Measurements from ENCODE around the gene CSF2.

CSF2 gene

DNA sequence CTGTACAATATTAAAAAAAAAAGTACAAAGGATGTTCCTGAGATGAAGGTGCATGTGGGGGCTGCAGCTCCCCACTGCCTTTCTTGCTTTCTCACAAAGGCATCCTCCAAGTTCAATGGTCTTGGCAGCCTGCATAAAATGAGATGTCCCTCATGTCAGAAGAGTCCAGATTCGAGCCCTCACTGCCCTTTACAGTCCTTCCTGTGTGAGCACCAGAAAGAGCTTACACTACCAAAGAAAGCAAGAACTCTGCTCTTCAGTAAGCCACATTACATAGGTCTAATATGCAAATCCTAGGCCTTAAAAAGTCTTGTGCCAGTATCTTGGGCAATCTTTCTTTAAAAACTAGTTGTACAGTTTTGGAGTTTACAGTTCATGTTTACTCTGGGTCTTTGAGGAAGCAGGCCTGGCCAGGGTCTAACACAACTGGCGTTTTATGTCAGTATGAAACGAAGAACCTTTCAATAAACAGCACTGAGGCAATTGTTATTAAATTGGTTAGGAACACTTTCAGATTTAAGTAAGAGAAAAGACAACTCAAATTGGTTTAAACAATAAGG lies 36.0 kb downstream of the CSF2 start:
- no peaks in the 10 kb centered on the region for H3K79me1 ChIP-seq (replicated peaks; ENCODE audit: low read length, poor library complexity, severe bottlenecking)
- H3K27me3 ChIP-seq (ENCODE audit: control insufficient read depth in 1 of 2, insufficient read depth in 1 of 2, low read length in 2 of 2): no peaks in the 10 kb centered on the region
- H3K9me3 ChIP-seq (ENCODE audit: control insufficient read depth, low read length): peaks cover 13% of the 10 kb centered on the region
- no peak overlapping the region for H3K4me2 ChIP-seq (ENCODE audit: low read length, poor library complexity, severe bottlenecking)
- H3K36me3 ChIP-seq (ENCODE audit: control insufficient read depth in 1 of 2, insufficient read depth in 2 of 2, low read depth in 1 of 2, low read length in 2 of 2): no peaks in the 10 kb centered on the region
- H4K8ac ChIP-seq (ENCODE audit: low read length): no peak overlapping the region
- H2AK5ac ChIP-seq (ENCODE audit: low read length, severe bottlenecking): no peak overlapping the region
- no peak overlapping the region for H2BK5ac ChIP-seq (ENCODE audit: low read depth, low read length, poor library complexity, severe bottlenecking)
- no peak overlapping the region for H3K9ac ChIP-seq (ENCODE audit: low read length)
- no peak overlapping the region for H3K4ac ChIP-seq (ENCODE audit: low read depth in 1 of 2, low read length in 2 of 2)
- no peaks in the 10 kb centered on the region for H3K4me1 ChIP-seq (ENCODE audit: control insufficient read depth, insufficient read depth, low read depth, low read length)
- no peak overlapping the region for H3K4me3 ChIP-seq (ENCODE audit: insufficient read depth in 1 of 2, low read depth in 1 of 2, low read length in 2 of 2)
- DNase-seq: no peak
- no peak overlapping the region for H3K27ac ChIP-seq (ENCODE audit: low read length, poor library complexity, severe bottlenecking)
- H2AFZ ChIP-seq (ENCODE audit: low read depth, low read length): no peak overlapping the region
- H2BK120ac ChIP-seq (ENCODE audit: low read depth, low read length): no peak overlapping the region
- 47% methylated on average over 1 of the region's 3 CpGs for WGBS
- no peak overlapping the region for H2BK12ac ChIP-seq (ENCODE audit: low read length in 2 of 2)
- H3K23ac ChIP-seq (ENCODE audit: low read length in 2 of 2): no peak overlapping the region
- H4K91ac ChIP-seq (ENCODE audit: low read length): no peak overlapping the region
- H3K18ac ChIP-seq (ENCODE audit: low read depth in 1 of 2, low read length in 2 of 2): no peak overlapping the region
- H3K14ac ChIP-seq (ENCODE audit: low read length in 2 of 2): no peak overlapping the region
- no peak overlapping the region for H2BK15ac ChIP-seq (ENCODE audit: low read depth, poor library complexity, severe bottlenecking)

DNA sequence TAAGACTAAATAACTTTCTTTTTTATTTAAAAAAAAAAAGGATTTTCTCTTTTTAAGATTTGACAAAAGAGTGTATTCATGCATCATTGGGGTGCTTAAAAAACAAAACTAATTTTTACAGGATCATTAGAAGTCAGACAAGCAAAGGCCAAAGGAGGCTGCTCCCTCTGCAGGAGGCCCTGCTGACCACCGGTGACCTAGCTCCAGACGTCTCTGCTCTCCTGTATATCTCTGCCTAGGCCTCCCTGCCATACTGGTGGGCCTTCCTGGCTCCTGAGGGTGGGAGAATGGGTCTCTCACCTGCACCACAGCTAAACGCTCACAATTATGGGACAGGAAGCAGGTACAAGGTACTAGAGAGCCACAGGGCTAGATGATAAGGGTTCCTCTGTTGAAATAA lies 36.6 kb downstream of the CSF2 start:
- no peaks in the 10 kb centered on the region for H3K27me3 ChIP-seq (ENCODE audit: control insufficient read depth in 1 of 2, insufficient read depth in 1 of 2, low read length in 2 of 2)
- no peaks in the 10 kb centered on the region for H3K4me1 ChIP-seq (ENCODE audit: control insufficient read depth, insufficient read depth, low read depth, low read length)
- no peaks in the 10 kb centered on the region for H3K36me3 ChIP-seq (ENCODE audit: control insufficient read depth in 1 of 2, insufficient read depth in 2 of 2, low read depth in 1 of 2, low read length in 2 of 2)
- no peak overlapping the region for H2BK15ac ChIP-seq (ENCODE audit: low read depth, poor library complexity, severe bottlenecking)
- no peak overlapping the region for H3K9ac ChIP-seq (ENCODE audit: low read length)
- H2AFZ ChIP-seq (ENCODE audit: low read depth, low read length): no peak overlapping the region
- no peak for DNase-seq
- H4K91ac ChIP-seq (ENCODE audit: low read length): no peak overlapping the region
- H3K9me3 ChIP-seq (ENCODE audit: control insufficient read depth, low read length): peaks cover 13% of the 10 kb centered on the region
- no peak overlapping the region for H2AK5ac ChIP-seq (ENCODE audit: low read length, severe bottlenecking)
- H4K8ac ChIP-seq (ENCODE audit: low read length): no peak overlapping the region
- 62% methylated on average over 3 of the region's 3 CpGs for WGBS
- peak overlapping the region in 1 of 2 experiments; percentile 40 for H3K18ac ChIP-seq (ENCODE audit: low read depth in 1 of 2, low read length in 2 of 2)
- H3K79me1 ChIP-seq (replicated peaks; ENCODE audit: low read length, poor library complexity, severe bottlenecking): no peaks in the 10 kb centered on the region
- no peak overlapping the region for H3K23ac ChIP-seq (ENCODE audit: low read length in 2 of 2)
- H3K4me3 ChIP-seq (ENCODE audit: insufficient read depth in 1 of 2, low read depth in 1 of 2, low read length in 2 of 2): no peak overlapping the region
- no peak overlapping the region for H2BK5ac ChIP-seq (ENCODE audit: low read depth, low read length, poor library complexity, severe bottlenecking)
- no peak overlapping the region for H3K4me2 ChIP-seq (ENCODE audit: low read length, poor library complexity, severe bottlenecking)
- H2BK12ac ChIP-seq (ENCODE audit: low read length in 2 of 2): no peak overlapping the region
- H3K14ac ChIP-seq (ENCODE audit: low read length in 2 of 2): peak overlapping the region in 1 of 2 experiments; percentile 65
- H3K4ac ChIP-seq (ENCODE audit: low read depth in 1 of 2, low read length in 2 of 2): no peak overlapping the region
- H2BK120ac ChIP-seq (ENCODE audit: low read depth, low read length): no peak overlapping the region
- no peak overlapping the region for H3K27ac ChIP-seq (ENCODE audit: low read length, poor library complexity, severe bottlenecking)

DNA sequence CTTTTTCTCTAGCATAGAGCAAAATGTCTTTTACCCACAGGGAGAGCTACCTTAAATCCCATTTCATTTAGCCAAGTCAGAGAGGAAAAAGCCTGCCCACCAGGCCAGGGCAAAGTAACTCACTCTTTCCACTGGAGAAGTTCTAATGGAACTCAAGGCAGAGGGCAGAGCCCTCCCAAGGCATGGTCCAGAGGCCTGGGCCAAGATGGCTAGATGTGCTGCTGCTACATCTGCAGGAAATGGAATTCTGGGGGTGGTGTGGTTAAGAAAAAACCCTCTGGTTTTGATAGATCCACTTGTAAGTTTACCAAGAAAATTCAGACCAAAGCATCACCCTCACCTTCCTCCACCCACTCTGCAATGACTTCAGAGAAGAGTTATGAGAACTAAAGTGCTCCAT lies 37.3 kb downstream of the CSF2 start:
- no peak overlapping the region for H3K14ac ChIP-seq (ENCODE audit: low read length in 2 of 2)
- H3K4me2 ChIP-seq (ENCODE audit: low read length, poor library complexity, severe bottlenecking): no peak overlapping the region
- H2AFZ ChIP-seq (ENCODE audit: low read depth, low read length): no peak overlapping the region
- no peak overlapping the region for H3K9ac ChIP-seq (ENCODE audit: low read length)
- no peak overlapping the region for H3K4me3 ChIP-seq (ENCODE audit: insufficient read depth in 1 of 2, low read depth in 1 of 2, low read length in 2 of 2)
- no peaks in the 10 kb centered on the region for H3K27me3 ChIP-seq (ENCODE audit: control insufficient read depth in 1 of 2, insufficient read depth in 1 of 2, low read length in 2 of 2)
- no peaks in the 10 kb centered on the region for H3K4me1 ChIP-seq (ENCODE audit: control insufficient read depth, insufficient read depth, low read depth, low read length)
- no peak overlapping the region for H3K27ac ChIP-seq (ENCODE audit: low read length, poor library complexity, severe bottlenecking)
- H2BK5ac ChIP-seq (ENCODE audit: low read depth, low read length, poor library complexity, severe bottlenecking): no peak overlapping the region
- H3K36me3 ChIP-seq (ENCODE audit: control insufficient read depth in 1 of 2, insufficient read depth in 2 of 2, low read depth in 1 of 2, low read length in 2 of 2): no peaks in the 10 kb centered on the region
- H4K91ac ChIP-seq (ENCODE audit: low read length): no peak overlapping the region
- H4K8ac ChIP-seq (ENCODE audit: low read length): no peak overlapping the region
- H2BK12ac ChIP-seq (ENCODE audit: low read length in 2 of 2): no peak overlapping the region
- no peak overlapping the region for H2BK120ac ChIP-seq (ENCODE audit: low read depth, low read length)
- H3K23ac ChIP-seq (ENCODE audit: low read length in 2 of 2): no peak overlapping the region
- no peak overlapping the region for H3K18ac ChIP-seq (ENCODE audit: low read depth in 1 of 2, low read length in 2 of 2)
- no peak overlapping the region for H3K4ac ChIP-seq (ENCODE audit: low read depth in 1 of 2, low read length in 2 of 2)
- no peaks in the 10 kb centered on the region for H3K79me1 ChIP-seq (replicated peaks; ENCODE audit: low read length, poor library complexity, severe bottlenecking)
- H2AK5ac ChIP-seq (ENCODE audit: low read length, severe bottlenecking): no peak overlapping the region
- no peak for DNase-seq
- no peak overlapping the region for H2BK15ac ChIP-seq (ENCODE audit: low read depth, poor library complexity, severe bottlenecking)
- H3K9me3 ChIP-seq (ENCODE audit: control insufficient read depth, low read length): peaks cover 13% of the 10 kb centered on the region

DNA sequence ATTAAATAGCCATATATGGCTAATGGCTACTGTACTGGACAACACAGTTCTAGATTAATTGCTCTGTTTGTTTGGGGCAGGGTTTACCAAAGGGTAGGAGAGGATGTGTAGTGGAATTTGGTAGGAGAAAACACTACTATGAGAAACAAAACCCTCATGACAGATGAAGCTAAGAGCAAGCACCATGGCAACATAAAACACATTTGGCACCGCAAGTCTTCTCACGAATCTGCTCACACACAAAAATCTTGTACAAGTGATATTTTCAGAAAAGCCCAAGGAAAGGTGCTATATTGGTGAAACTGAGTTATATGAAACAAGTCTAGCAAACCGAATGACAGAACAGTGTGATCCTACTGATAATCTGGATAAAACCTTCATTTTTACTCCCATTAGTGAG lies 38.5 kb downstream of the CSF2 start:
- Histone ChIP-seq H2AK5ac (ENCODE audit: low read length, severe bottlenecking) (no peak overlapping the region), H4K8ac (ENCODE audit: low read length) (no peak overlapping the region), H3K18ac (ENCODE audit: low read depth in 1 of 2, low read length in 2 of 2) (no peak overlapping the region), H3K9me3 (ENCODE audit: control insufficient read depth, low read length) (peaks cover 13% of the 10 kb centered on the region), H3K27me3 (ENCODE audit: control insufficient read depth in 1 of 2, insufficient read depth in 1 of 2, low read length in 2 of 2) (no peaks in the 10 kb centered on the region), H3K4me3 (ENCODE audit: insufficient read depth in 1 of 2, low read depth in 1 of 2, low read length in 2 of 2) (no peak overlapping the region), H3K79me1 (replicated peaks; ENCODE audit: low read length, poor library complexity, severe bottlenecking) (no peaks in the 10 kb centered on the region), H3K9ac (ENCODE audit: low read length) (no peak overlapping the region), H2AFZ (ENCODE audit: low read depth, low read length) (no peak overlapping the region), H4K91ac (ENCODE audit: low read length) (no peak overlapping the region), H3K4me2 (ENCODE audit: low read length, poor library complexity, severe bottlenecking) (no peak overlapping the region), H3K23ac (ENCODE audit: low read length in 2 of 2) (no peak overlapping the region), H3K14ac (ENCODE audit: low read length in 2 of 2) (no peak overlapping the region), H2BK120ac (ENCODE audit: low read depth, low read length) (no peak overlapping the region), H3K4me1 (ENCODE audit: control insufficient read depth, insufficient read depth, low read depth, low read length) (no peaks in the 10 kb centered on the region), H2BK12ac (ENCODE audit: low read length in 2 of 2) (no peak overlapping the region), H3K4ac (ENCODE audit: low read depth in 1 of 2, low read length in 2 of 2) (no peak overlapping the region), H2BK15ac (ENCODE audit: low read depth, poor library complexity, severe bottlenecking) (no peak overlapping the region), H3K27ac (ENCODE audit: low read length, poor library complexity, severe bottlenecking) (no peak overlapping the region), H3K36me3 (ENCODE audit: control insufficient read depth in 1 of 2, insufficient read depth in 2 of 2, low read depth in 1 of 2, low read length in 2 of 2) (no peaks in the 10 kb centered on the region), H2BK5ac (ENCODE audit: low read depth, low read length, poor library complexity, severe bottlenecking) (no peak overlapping the region)
- WGBS: 100% methylated on average over 1 of the region's 3 CpGs
- no peak for DNase-seq
